ENCODE results near the gene CPNE5.
A peak's percentile ranks its signal among the peaks of the same experiment; 100 is the strongest.

The CPNE5 gene

GRCh38 chr6:36867471-36868224 lies 28.4 kb upstream of the CPNE5 start:
- no peak overlapping the region for H3K4me3 ChIP-seq (ENCODE audit: low read depth, low read length)
- H3K27me3 ChIP-seq (ENCODE audit: control insufficient read depth, insufficient read depth, low read length) = no peaks in the 10 kb centered on the region
- H3K36me3 ChIP-seq (ENCODE audit: control insufficient read depth, insufficient read depth, low read length) = peaks cover 3% of the 10 kb centered on the region
- H3K4me1 ChIP-seq (ENCODE audit: control insufficient read depth, insufficient read depth, low read length) = peaks cover 4% of the 10 kb centered on the region
- H3K9ac ChIP-seq (ENCODE audit: low read depth, low read length) = no peak overlapping the region
- no peaks in the 10 kb centered on the region for H3K9me3 ChIP-seq (ENCODE audit: control insufficient read depth, insufficient read depth, low read length)

GRCh38 chr6:36865835-36866234 lies 26.6 kb upstream of the CPNE5 start:
- Histone ChIP-seq H3K36me3 (ENCODE audit: control insufficient read depth, insufficient read depth, low read length) (peaks cover 3% of the 10 kb centered on the region), H3K27me3 (ENCODE audit: control insufficient read depth, insufficient read depth, low read length) (no peaks in the 10 kb centered on the region), H3K4me1 (ENCODE audit: control insufficient read depth, insufficient read depth, low read length) (peaks cover 4% of the 10 kb centered on the region), H3K9ac (ENCODE audit: low read depth, low read length) (no peak overlapping the region), H3K9me3 (ENCODE audit: control insufficient read depth, insufficient read depth, low read length) (no peaks in the 10 kb centered on the region), H3K4me3 (ENCODE audit: low read depth, low read length) (no peak overlapping the region)

GRCh38 chr6:36863670-36864540 lies 24.7 kb upstream of the CPNE5 start:
- H3K9ac ChIP-seq (ENCODE audit: low read depth, low read length) = peak overlapping the region; percentile 9
- H3K9me3 ChIP-seq (ENCODE audit: control insufficient read depth, insufficient read depth, low read length) = no peaks in the 10 kb centered on the region
- H3K27me3 ChIP-seq (ENCODE audit: control insufficient read depth, insufficient read depth, low read length) = no peaks in the 10 kb centered on the region
- H3K4me3 ChIP-seq (ENCODE audit: low read depth, low read length) = no peak overlapping the region
- H3K36me3 ChIP-seq (ENCODE audit: control insufficient read depth, insufficient read depth, low read length) = peaks cover 3% of the 10 kb centered on the region
- peaks cover 4% of the 10 kb centered on the region for H3K4me1 ChIP-seq (ENCODE audit: control insufficient read depth, insufficient read depth, low read length)

DNA sequence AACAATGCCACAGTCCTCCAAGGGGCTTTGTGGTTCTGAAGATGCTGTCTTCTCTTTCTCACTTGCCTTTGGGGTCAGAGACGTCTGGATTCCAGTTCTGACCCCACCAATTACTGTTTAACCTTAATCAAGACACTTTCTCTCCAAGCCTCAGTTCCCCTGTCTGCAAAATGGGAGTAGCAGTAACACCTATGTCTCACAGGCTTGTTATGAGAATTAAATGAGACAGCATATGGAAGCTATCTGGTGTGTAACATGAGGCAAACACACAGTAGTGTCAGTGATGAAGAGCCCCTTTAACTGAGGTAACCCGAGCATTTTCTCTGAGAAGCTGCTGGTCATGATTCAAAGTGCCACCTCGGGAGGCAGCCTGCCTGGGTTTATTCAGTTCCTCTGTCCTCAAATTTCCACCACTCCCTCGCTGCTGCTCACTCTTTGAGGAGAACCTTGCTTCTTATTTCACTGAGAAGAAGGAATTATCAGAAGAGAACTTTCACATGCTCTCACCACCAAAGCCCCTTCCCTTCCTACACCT lies 23.7 kb upstream of the CPNE5 start:
- Histone ChIP-seq H3K36me3 (ENCODE audit: control insufficient read depth, insufficient read depth, low read length) (peaks cover 3% of the 10 kb centered on the region), H3K9ac (ENCODE audit: low read depth, low read length) (no peak overlapping the region), H3K4me1 (ENCODE audit: control insufficient read depth, insufficient read depth, low read length) (peaks cover 6% of the 10 kb centered on the region), H3K27me3 (ENCODE audit: control insufficient read depth, insufficient read depth, low read length) (no peaks in the 10 kb centered on the region), H3K9me3 (ENCODE audit: control insufficient read depth, insufficient read depth, low read length) (no peaks in the 10 kb centered on the region), H3K4me3 (ENCODE audit: low read depth, low read length) (no peak overlapping the region)

DNA sequence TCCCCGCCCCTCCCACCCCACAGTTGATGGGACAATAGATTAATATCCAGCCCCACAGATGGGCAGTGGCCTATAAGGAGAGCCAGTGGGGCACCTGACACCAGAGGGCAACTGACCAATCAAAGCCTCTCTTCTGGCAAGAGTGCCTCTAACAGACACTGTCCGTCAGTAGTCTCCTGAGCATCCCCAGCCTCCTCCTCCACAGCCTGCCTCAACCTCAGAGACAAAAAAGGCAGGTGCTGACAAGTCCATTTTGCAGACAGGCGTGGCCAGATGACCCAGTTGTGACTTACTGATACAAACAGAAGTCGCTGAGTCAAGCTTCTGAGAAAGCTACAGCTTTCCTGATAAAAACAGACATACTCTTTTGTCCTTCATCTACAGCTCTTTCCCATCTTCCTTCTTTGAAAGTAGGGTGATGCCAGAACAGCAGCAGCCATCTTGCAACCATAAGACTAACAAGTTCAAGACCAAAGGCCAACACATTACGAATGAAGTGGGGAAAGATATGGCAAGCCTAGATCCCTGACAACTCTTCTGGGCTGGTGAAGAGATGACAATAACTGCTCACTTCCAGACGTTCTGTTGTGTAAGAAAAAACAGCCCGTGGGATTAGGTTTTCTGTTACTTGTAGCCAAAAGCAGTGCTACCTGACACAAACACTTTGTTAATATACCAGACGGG lies 23.1 kb upstream of the CPNE5 start:
- Histone ChIP-seq H3K36me3 (ENCODE audit: control insufficient read depth, insufficient read depth, low read length) (no peaks in the 10 kb centered on the region), H3K9me3 (ENCODE audit: control insufficient read depth, insufficient read depth, low read length) (no peaks in the 10 kb centered on the region), H3K9ac (ENCODE audit: low read depth, low read length) (no peak overlapping the region), H3K4me1 (ENCODE audit: control insufficient read depth, insufficient read depth, low read length) (peaks cover 6% of the 10 kb centered on the region), H3K4me3 (ENCODE audit: low read depth, low read length) (no peak overlapping the region), H3K27me3 (ENCODE audit: control insufficient read depth, insufficient read depth, low read length) (no peaks in the 10 kb centered on the region)

- no peak overlapping the region for H3K4me3 ChIP-seq (ENCODE audit: low read depth, low read length)
- no peaks in the 10 kb centered on the region for H3K9me3 ChIP-seq (ENCODE audit: control insufficient read depth, insufficient read depth, low read length)
- no peaks in the 10 kb centered on the region for H3K27me3 ChIP-seq (ENCODE audit: control insufficient read depth, insufficient read depth, low read length)
- H3K4me1 ChIP-seq (ENCODE audit: control insufficient read depth, insufficient read depth, low read length) = peaks cover 6% of the 10 kb centered on the region
- H3K9ac ChIP-seq (ENCODE audit: low read depth, low read length) = no peak overlapping the region
- peaks cover 11% of the 10 kb centered on the region for H3K36me3 ChIP-seq (ENCODE audit: control insufficient read depth, insufficient read depth, low read length)
These were observed 20.9 kb upstream of the CPNE5 start for GRCh38 chr6:36860126-36860525.

GRCh38 chr6:36858407-36858981 lies 19.2 kb upstream of the CPNE5 start:
- Histone ChIP-seq H3K9me3 (ENCODE audit: control insufficient read depth, insufficient read depth, low read length) (no peaks in the 10 kb centered on the region), H3K4me1 (ENCODE audit: control insufficient read depth, insufficient read depth, low read length) (peaks cover 2% of the 10 kb centered on the region), H3K27me3 (ENCODE audit: control insufficient read depth, insufficient read depth, low read length) (no peaks in the 10 kb centered on the region), H3K9ac (ENCODE audit: low read depth, low read length) (no peak overlapping the region), H3K4me3 (ENCODE audit: low read depth, low read length) (no peak overlapping the region), H3K36me3 (ENCODE audit: control insufficient read depth, insufficient read depth, low read length) (peaks cover 15% of the 10 kb centered on the region)

- no peaks in the 10 kb centered on the region for H3K27me3 ChIP-seq (ENCODE audit: control insufficient read depth, insufficient read depth, low read length)
- H3K9me3 ChIP-seq (ENCODE audit: control insufficient read depth, insufficient read depth, low read length) = no peaks in the 10 kb centered on the region
- peaks cover 2% of the 10 kb centered on the region for H3K4me1 ChIP-seq (ENCODE audit: control insufficient read depth, insufficient read depth, low read length)
- no peak overlapping the region for H3K4me3 ChIP-seq (ENCODE audit: low read depth, low read length)
- H3K36me3 ChIP-seq (ENCODE audit: control insufficient read depth, insufficient read depth, low read length) = peaks cover 15% of the 10 kb centered on the region
- no peak overlapping the region for H3K9ac ChIP-seq (ENCODE audit: low read depth, low read length)
These were observed 18.1 kb upstream of the CPNE5 start for GRCh38 chr6:36857325-36857724.

GRCh38 chr6:36856277-36856676 lies 17.0 kb upstream of the CPNE5 start:
- no peak overlapping the region for H3K4me3 ChIP-seq (ENCODE audit: low read depth, low read length)
- peaks cover 2% of the 10 kb centered on the region for H3K4me1 ChIP-seq (ENCODE audit: control insufficient read depth, insufficient read depth, low read length)
- no peak overlapping the region for H3K9ac ChIP-seq (ENCODE audit: low read depth, low read length)
- H3K9me3 ChIP-seq (ENCODE audit: control insufficient read depth, insufficient read depth, low read length) = no peaks in the 10 kb centered on the region
- peaks cover 15% of the 10 kb centered on the region for H3K36me3 ChIP-seq (ENCODE audit: control insufficient read depth, insufficient read depth, low read length)
- no peaks in the 10 kb centered on the region for H3K27me3 ChIP-seq (ENCODE audit: control insufficient read depth, insufficient read depth, low read length)

- Histone ChIP-seq H3K9me3 (ENCODE audit: control insufficient read depth, insufficient read depth, low read length) (no peaks in the 10 kb centered on the region), H3K27me3 (ENCODE audit: control insufficient read depth, insufficient read depth, low read length) (no peaks in the 10 kb centered on the region), H3K36me3 (ENCODE audit: control insufficient read depth, insufficient read depth, low read length) (peaks cover 15% of the 10 kb centered on the region), H3K4me3 (ENCODE audit: low read depth, low read length) (no peak overlapping the region), H3K4me1 (ENCODE audit: control insufficient read depth, insufficient read depth, low read length) (peaks cover 2% of the 10 kb centered on the region), H3K9ac (ENCODE audit: low read depth, low read length) (no peak overlapping the region)
These were observed 16.5 kb upstream of the CPNE5 start for GRCh38 chr6:36855750-36856149.

- Histone ChIP-seq H3K27me3 (ENCODE audit: control insufficient read depth, insufficient read depth, low read length) (peaks cover 1% of the 10 kb centered on the region), H3K9ac (ENCODE audit: low read depth, low read length) (no peak overlapping the region), H3K4me1 (ENCODE audit: control insufficient read depth, insufficient read depth, low read length) (peaks cover 2% of the 10 kb centered on the region), H3K36me3 (ENCODE audit: control insufficient read depth, insufficient read depth, low read length) (peaks cover 15% of the 10 kb centered on the region), H3K9me3 (ENCODE audit: control insufficient read depth, insufficient read depth, low read length) (no peaks in the 10 kb centered on the region), H3K4me3 (ENCODE audit: low read depth, low read length) (no peak overlapping the region)
These were observed 14.1 kb upstream of the CPNE5 start for GRCh38 chr6:36853325-36853724.
